NCI-H345 (cell line): Measurements from ENCODE around the gene ZNF860.
"Not testable (repeated sequence)": the region's sequence is repeated elsewhere in the genome, so short reads cannot be mapped to it uniquely, and the experiment has no call there.

Source experiments
- DNase-seq: peaks from one replicate; lab custom pipeline; 2025; lab: John Stamatoyannopoulos, UW

Gene ZNF860

GRCh38 chr3:31997500-31997899 lies 15.9 kb downstream of the ZNF860 start:
- no peak for DNase-seq

- no peak for DNase-seq
Measured at GRCh38 chr3:31999907-32000439, 18.4 kb downstream of the ZNF860 start.

DNA sequence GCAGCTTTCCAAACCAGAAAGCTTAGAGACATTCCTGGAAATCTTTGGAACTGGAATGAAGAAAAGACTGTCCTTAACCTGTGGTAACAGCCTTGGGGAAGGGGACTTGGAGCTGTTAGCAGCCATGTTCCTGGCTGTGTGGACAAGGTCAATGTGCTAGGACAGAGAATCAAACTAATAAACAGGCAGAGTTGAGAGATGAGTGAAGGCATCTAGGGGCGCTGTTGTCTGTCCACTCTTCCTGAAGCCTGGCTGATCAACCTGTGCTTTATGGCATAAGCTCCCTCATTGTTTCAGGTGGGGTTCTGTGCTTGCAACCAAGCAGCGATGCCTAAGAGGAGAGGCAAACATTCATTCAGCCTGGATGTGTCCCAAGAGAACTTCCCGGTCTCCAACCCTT lies 19.3 kb downstream of the ZNF860 start:
- no peak for DNase-seq

DNA sequence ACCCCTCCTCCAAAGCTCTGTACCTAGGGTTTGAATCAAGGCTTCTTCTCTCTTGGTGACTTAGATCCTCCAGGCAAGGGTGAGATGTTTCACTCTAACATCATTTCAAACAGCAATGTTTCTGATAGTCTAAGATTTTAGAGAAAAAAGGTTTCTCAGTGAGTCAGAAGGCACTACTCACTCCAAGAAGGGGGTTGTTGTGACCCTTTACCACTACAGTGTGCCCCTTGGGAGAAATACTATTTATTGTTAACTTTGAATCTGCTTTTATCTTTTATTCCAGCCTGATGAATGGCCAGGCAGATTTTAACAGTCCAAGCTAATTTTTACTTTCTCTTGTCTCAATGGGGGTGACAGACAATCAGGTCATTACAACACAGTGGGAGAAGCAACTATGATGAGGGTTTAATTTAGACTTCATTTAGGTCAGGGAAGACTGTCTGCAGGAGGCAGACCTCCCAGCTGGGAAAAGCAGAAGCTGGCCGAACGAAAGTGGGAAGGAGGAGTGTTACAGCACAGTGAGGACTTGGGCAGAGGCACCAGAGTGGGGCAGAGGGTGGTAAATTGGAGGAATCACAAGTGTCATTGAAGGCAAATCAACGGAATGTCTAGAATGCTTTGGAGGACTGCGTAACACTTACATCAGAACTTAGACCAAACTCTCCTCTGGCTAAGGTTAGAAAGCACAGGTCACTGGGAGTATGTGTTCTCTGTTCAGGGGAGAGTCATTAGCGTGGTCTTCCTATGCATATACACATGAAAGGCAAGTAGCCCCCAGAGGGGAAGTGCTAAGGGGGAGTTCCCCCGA lies 21.2 kb downstream of the ZNF860 start:
- no peak for DNase-seq

DNA sequence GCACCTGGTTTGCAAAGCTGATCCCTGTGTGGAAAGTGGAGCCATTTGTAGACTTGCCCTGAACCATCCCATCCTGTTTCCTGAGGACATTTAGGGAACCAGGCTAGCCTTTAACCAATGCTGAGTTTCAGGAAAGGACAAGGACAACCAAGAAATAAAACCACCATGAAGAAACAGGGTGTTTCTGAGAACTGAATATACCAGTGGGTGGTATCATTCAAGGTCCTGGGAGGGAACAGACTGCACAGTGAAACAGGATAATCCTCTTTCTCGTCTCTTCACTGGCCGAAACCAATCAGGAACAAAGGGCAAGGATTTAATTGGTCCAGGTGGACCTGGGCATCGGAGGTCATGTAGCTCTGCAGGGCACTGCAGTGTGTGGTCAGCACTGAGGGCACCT lies 21.8 kb downstream of the ZNF860 start:
- no peak for DNase-seq

- no peak for DNase-seq
Measured at GRCh38 chr3:32004113-32004765, 22.7 kb downstream of the ZNF860 start.

DNA sequence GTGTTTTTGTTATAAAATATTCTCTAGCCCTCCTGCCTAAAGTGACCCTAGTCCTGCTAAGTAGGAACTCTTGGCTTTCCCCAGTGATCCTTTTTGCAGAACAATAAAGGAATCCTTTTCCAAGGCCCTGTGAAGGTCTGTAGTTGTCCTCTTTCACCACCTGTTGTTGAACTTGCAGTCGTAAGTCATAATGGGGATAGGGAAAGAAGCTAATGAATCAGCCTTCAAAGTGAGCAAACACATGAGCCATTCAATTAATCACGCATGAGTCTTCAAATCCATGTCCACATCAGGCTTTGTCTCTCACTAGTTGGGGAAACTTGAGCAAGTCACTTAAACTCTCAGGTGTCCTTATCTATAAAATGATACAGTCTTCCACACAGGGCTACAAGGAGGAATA lies 27.6 kb downstream of the ZNF860 start:
- DNase-seq: no peak

GRCh38 chr3:32009957-32010356 lies 28.4 kb downstream of the ZNF860 start:
- DNase-seq: no peak

DNA sequence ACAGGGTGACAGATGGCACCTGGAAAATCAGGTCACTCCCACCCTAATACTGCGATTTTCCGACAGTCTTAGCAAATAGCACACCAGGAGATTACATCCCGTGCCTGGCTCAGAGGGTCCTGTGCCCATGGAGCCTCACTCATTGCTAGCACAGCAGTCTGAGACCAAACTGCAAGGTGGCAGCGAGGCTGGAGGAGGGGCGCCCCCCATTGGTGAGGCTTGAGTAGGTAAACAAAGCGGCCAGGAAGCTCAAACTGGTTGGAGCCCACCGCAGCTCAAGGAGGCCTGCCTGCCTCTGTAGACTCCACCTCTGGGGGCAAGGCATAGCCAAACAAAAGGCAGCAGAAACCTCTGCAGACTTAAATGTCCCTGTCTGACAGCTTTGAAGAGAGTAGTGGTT lies 29.1 kb downstream of the ZNF860 start:
- not testable (repeated sequence) for DNase-seq

GRCh38 chr3:32015638-32016037 lies 34.1 kb downstream of the ZNF860 start:
- DNase-seq: not testable (repeated sequence)

DNA sequence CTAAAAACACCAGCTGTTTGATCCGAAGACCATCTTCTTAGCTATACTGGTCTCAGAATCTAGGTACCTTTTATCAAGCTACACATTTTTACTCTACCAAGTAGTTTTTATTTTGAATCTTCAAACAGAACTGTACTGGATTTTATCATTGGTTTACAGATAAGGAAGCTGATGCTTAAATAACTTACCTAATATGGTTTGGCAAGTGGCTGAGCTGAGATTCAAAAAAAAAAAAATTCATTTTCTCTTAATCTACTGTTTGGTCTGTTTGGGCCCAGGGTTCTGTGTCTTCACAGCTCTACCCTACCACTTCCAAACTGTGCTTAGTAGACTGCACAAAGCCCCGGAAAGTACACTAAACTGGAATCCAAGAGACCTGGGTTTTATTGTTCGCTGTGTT lies 35.7 kb downstream of the ZNF860 start:
- DNase-seq: no peak

DNA sequence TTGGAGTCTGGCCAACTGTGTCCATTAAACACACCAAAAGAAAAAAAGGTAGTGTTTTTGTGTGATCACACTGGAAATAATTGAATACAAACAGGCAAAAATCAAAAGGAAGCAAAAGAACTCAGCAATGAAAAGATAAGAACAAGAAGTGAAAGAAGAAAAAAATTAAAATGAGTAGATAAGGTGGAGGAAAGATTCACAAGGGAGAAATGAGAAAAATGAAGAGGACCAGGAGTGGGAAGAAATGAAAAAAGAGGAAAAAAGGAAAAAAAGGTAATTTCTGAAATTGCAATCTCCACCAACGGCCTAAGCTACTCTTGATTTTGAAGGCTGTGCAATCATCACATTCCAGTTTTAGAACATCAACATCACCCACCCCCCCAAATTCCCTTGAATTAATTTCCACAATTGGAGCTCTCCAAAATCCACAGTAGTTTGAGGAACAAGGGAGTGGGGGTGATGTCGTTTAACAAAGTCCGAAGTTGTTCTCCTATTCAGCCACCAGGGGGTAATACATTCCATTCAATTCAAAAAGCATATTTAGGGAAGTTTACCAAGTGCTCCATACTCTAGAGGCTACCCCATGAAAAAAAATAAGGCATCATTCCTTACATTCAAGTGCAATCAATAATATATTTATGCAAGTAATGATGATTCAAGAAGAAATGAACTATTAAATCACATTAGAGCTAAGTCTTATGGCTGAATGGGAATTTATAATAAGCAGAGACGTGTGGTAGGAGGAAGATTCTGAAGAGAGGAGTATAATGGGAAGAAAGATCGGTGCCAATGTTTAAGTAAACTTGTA lies 37.4 kb downstream of the ZNF860 start:
- peak; percentile 17 for DNase-seq

DNA sequence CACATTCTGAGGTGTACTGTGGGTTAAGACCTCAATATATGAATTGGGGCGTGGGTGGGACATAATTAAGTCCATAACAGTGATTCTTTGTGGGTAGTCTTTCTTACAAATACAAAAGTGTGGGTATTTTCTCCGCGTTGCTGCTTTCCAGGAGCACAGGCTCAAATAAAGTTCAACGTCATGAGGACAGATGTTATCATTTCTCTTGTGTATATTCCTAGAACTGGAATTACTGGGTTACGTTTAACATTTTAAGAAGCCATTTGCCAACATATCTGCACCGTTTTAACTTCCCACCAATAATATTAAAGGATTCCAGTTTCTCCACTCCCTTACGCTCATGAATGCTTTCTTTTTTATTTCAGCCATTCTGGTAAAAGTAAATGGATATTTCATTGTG lies 39.6 kb downstream of the ZNF860 start:
- no peak for DNase-seq

- no peak for DNase-seq
Measured at GRCh38 chr3:32021748-32022147, 40.2 kb downstream of the ZNF860 start.

DNA sequence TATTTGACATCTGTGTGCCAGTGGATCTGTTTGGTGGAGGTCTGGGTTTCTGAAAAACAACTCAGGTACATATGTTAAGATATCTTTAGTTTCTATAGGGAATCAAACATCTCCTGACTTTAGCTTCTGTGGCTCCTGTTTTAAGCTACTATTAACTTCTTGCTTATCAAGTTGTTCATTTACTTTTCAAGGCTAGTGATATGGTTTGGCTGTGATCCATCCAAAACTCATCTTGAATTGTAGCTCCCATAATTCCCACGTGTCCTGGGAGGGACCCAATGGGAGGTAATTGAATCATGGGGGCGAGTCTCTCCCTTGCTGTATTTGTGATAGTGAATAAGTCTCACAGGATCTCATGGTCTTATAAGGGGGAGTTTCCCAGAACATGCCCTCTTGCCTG lies 41.4 kb downstream of the ZNF860 start:
- no peak for DNase-seq

- no peak for DNase-seq
Measured at GRCh38 chr3:32026593-32026992, 45.0 kb downstream of the ZNF860 start.

DNA sequence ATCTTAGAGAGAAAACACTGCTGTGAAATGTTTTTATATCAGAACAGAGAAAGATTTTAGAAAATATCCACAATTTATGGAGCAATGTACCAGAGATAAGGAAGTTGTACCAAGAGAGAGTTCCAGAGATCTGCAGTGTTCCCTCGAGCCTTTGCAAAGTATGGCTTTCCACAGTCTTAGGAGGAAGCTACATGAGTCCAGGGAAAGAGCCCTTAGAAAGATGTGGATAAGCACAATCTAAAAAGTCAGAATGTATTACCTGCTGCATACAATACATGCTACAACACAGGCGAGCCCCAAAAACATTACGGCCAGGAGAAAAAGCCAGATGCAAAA lies 56.4 kb downstream of the ZNF860 start:
- no peak for DNase-seq

GRCh38 chr3:32041316-32041715 lies 59.8 kb downstream of the ZNF860 start:
- no peak for DNase-seq
